C4-2B (cell line): ENCODE results near the gene BRD7.

Experiments
- ZFX ChIP-seq: fragments of 450-650 bp; IDR thresholded peaks from 2 replicates; pipeline ENCODE4 v1.6.1; 2017
- TF ChIP-seq, protein P1 (sequence below): fragments of 450-650 bp; conservative IDR thresholded peaks from 2 replicates; pipeline ENCODE4 v1.5.1; 2017; ENCODE audit warnings: mild to moderate bottlenecking

- TF ChIP-seq, protein P1, sequence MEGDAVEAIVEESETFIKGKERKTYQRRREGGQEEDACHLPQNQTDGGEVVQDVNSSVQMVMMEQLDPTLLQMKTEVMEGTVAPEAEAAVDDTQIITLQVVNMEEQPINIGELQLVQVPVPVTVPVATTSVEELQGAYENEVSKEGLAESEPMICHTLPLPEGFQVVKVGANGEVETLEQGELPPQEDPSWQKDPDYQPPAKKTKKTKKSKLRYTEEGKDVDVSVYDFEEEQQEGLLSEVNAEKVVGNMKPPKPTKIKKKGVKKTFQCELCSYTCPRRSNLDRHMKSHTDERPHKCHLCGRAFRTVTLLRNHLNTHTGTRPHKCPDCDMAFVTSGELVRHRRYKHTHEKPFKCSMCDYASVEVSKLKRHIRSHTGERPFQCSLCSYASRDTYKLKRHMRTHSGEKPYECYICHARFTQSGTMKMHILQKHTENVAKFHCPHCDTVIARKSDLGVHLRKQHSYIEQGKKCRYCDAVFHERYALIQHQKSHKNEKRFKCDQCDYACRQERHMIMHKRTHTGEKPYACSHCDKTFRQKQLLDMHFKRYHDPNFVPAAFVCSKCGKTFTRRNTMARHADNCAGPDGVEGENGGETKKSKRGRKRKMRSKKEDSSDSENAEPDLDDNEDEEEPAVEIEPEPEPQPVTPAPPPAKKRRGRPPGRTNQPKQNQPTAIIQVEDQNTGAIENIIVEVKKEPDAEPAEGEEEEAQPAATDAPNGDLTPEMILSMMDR: no peak
- no peak for TF ChIP-seq ZFX
Observed at GRCh38 chr16:50278251-50278650, 90.5 kb downstream of the BRD7 start.
